Sigmoid colon (tissue), 7 donors: ENCODE measurements around the gene GPR183. TPM values are rescaled to one million over a fixed set of nuclear protein-coding genes. Genes with fewer than 3 reads are reported as not detected.

Experiments
- DNase-seq: peaks from one replicate; pipeline ENCODE4 v3.0.0-alpha.2; 2019
- H3K27ac ChIP-seq, 4 donors: fragments of 200-600 bp; sonication (generic); one replicate each; pipeline ENCODE4 v1.5.1; 2016 to 2019; ENCODE audit warnings: mild to moderate bottlenecking in 1 of 4
- H3K27me3 ChIP-seq, 3 donors: fragments of 200-600 bp; sonication (generic); one replicate each; pipeline ENCODE4 v1.5.1; 2019; ENCODE audit warnings: mild to moderate bottlenecking in 1 of 3
- H3K36me3 ChIP-seq, 4 donors: fragments of 200-600 bp; sonication (generic); one replicate each; pipeline ENCODE4 v1.5.1; 2016 to 2019
- H3K4me1 ChIP-seq, 4 donors: fragments of 200-600 bp; sonication (generic); one replicate each; pipeline ENCODE4 v1.5.1; 2017 to 2019
- H3K4me3 ChIP-seq, 4 donors: fragments of 200-600 bp; sonication (generic); one replicate each; pipeline ENCODE4 v1.5.1; 2017 to 2019; ENCODE audit warnings: mild to moderate bottlenecking in 2 of 4, moderate library complexity in 1 of 4
- H3K9me3 ChIP-seq, 4 donors: fragments of 200-600 bp in 3 of 4; sonication (generic) in 3 of 4; one replicate each; pipeline versions ENCODE4 v1.5.1 to v1.6.1; 2013 to 2019
- EP300 ChIP-seq, 4 donors: sonication (generic); formaldehyde crosslinking; IDR thresholded peaks; one replicate each; pipeline ENCODE4 v1.6.1; 2017; ENCODE audit warnings: antibody characterized with exemption in 4 of 4
- POLR2A ChIP-seq, 2 donors: fragments of 450-650 bp; IDR thresholded peaks; one replicate each; pipeline ENCODE4 v1.6.1; 2016; ENCODE audit warnings: antibody characterized with exemption in 2 of 2, mild to moderate bottlenecking in 2 of 2, moderate library complexity in 2 of 2
- POLR2AphosphoS5 ChIP-seq, 4 donors: sonication (generic); formaldehyde crosslinking; IDR thresholded peaks; one replicate each; pipeline ENCODE4 v1.6.1; 2017; ENCODE audit warnings: antibody characterized with exemption in 4 of 4
- WGBS, 2 donors: extraction: QIAGEN DNeasy Blood & Tissue Kit; methylation state at CpG; one replicate each; pipeline ENCODE4 v1.1.7; 2013; 5-methylcytosine and 5-hydroxymethylcytosine counted together
- intact Hi-C: fragments of 100-400 bp; cut with DNase I; formaldehyde crosslinking; loops from one replicate; pipeline ENCODE4 v1.15.1; 2023
- polyA plus RNA-seq, 3 donors: library from polyadenylated mRNA; stranded (reverse); fragments of 200-250 nt; gene quantifications; one replicate each; pipeline ENCODE4 v1.2.3, GENCODE V29; 2013
- total RNA-seq, 4 donors: library from RNA; depleted of rRNA; stranded (reverse); fragments of >200 nt; gene quantifications; one replicate each; pipeline ENCODE4 v1.1.0, GENCODE V29; 2016
- TF ChIP-seq, protein P1 (sequence below), 4 experiments: fragments of 450-650 bp in 3 of 4; fragments of 200-600 bp in 1 of 4; IDR thresholded peaks; one replicate each; pipeline ENCODE4 v1.5.1; 2016 to 2019; ENCODE audit warnings: antibody characterized with exemption in 4 of 4, mild to moderate bottlenecking in 3 of 4, moderate library complexity in 2 of 4
- donor health status: healthy with polysubstance abuse.
- donor health status: Bipolar disorder and iron deficiency.
- donor health status: healthy.

Gene GPR183
- total and polyA plus RNA-seq, 7 donors: 4.8 to 36.4 (median 30.9) TPM

DNA sequence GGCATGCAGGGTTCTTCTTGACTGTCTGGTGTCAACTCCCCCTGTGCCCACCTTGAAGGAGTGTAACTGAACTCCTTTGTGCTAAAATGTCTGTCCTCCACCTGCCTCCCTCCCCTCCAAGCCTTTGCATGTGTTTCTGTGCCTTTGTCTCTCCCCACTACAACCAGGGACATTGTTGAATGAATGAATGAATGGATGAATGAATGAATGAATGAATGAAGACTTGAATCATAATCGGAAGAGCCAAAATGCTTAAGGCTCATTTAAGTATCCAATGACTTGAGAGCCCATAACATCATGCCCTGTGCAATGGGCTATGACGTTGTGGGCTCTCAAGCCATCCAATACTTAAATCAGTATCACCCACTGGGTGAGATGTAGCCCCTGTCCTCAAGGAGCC is 9.0 kb upstream of the GPR183 start:
- Histone ChIP-seq H3K27me3 (no peaks in the 10 kb centered on the region), H3K9me3 (no peaks in the 10 kb centered on the region), H3K36me3 (peaks cover 0 to 6% (median 0%) of the 10 kb centered on the region in 4 donors), H3K4me3 (no peak overlapping the region), H3K4me1 (peaks cover 0 to 28% (median 11%) of the 10 kb centered on the region in 4 donors), H3K27ac (no peak overlapping the region)
- TF ChIP-seq, protein P1, sequence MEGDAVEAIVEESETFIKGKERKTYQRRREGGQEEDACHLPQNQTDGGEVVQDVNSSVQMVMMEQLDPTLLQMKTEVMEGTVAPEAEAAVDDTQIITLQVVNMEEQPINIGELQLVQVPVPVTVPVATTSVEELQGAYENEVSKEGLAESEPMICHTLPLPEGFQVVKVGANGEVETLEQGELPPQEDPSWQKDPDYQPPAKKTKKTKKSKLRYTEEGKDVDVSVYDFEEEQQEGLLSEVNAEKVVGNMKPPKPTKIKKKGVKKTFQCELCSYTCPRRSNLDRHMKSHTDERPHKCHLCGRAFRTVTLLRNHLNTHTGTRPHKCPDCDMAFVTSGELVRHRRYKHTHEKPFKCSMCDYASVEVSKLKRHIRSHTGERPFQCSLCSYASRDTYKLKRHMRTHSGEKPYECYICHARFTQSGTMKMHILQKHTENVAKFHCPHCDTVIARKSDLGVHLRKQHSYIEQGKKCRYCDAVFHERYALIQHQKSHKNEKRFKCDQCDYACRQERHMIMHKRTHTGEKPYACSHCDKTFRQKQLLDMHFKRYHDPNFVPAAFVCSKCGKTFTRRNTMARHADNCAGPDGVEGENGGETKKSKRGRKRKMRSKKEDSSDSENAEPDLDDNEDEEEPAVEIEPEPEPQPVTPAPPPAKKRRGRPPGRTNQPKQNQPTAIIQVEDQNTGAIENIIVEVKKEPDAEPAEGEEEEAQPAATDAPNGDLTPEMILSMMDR (IDR thresholded peaks at IDR 0.05): no peak
- no peak for TF ChIP-seq POLR2AphosphoS5 (IDR thresholded peaks at IDR 0.05)
- TF ChIP-seq POLR2A (IDR thresholded peaks at IDR 0.05): no peak
- no peak for TF ChIP-seq EP300 (IDR thresholded peaks at IDR 0.05)
- DNase-seq: no peak
- WGBS, 2 donors: 97 to 98% methylated on average over 2 of the region's 2 CpGs
- intact Hi-C loops: no loop called here

DNA sequence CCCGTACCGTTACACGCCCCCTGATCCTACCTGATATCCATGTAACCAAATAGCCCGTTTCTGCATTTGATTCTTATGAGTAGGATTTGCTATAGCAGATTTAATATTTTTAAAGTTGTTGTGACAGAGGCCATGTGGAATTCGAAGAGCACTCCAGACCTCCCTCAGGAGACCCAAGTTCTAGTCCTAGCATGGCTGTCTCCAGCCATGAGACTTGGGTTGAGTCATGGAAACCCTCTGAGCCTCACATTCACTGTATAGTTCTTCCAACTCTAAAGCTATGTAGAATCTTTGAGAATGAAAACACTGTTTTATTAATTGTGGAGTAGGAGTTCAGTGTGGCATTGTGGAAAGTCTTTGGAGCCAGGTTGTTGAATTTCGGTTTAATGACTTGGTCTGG is 8.0 kb upstream of the GPR183 start:
- Histone ChIP-seq H3K36me3 (peaks cover 0 to 6% (median 0%) of the 10 kb centered on the region in 4 donors), H3K4me1 (peaks cover 0 to 31% (median 13%) of the 10 kb centered on the region in 4 donors), H3K27ac (peak overlapping the region in 1 of 4 donors; percentile 15), H3K9me3 (no peaks in the 10 kb centered on the region), H3K27me3 (no peaks in the 10 kb centered on the region), H3K4me3 (no peak overlapping the region)
- TF ChIP-seq POLR2AphosphoS5 (IDR thresholded peaks at IDR 0.05): no peak
- no peak for TF ChIP-seq EP300 (IDR thresholded peaks at IDR 0.05)
- TF ChIP-seq, protein P1 (IDR thresholded peaks at IDR 0.05): no peak
- no peak for TF ChIP-seq POLR2A (IDR thresholded peaks at IDR 0.05)
- 87 to 92% methylated on average over 6 of the region's 6 CpGs for WGBS, 2 donors
- DNase-seq: no peak
- intact Hi-C loops: no loop called here

DNA sequence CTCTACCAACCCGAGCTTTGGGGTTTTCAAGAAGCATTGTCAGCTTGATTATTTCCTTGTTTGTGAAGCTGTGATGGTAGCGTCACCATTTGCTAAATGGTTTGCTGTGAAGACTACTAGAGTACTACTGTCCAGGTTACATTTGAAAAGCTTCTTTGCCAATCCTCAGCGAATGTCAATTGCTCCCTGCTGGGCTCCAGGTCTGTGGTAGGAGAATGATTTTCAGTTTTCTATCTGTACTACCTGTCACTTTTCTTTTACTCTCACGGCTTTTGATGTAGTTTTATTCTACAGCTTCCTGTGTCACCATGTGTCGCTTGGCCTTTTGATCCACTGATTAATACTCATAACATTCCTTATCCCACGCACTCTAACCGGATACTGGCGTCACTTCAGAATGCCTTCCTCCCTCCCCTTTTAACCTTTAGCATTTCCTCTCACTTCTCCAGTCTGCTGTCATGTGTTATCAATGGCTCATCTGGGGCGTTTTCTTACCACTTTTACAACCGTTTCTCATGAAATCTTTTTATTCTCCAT is 7.5 kb upstream of the GPR183 start:
- 64 to 80% methylated on average over 10 of the region's 10 CpGs for WGBS, 2 donors
- intact Hi-C loops: no loop called here
- TF ChIP-seq POLR2AphosphoS5 (IDR thresholded peaks at IDR 0.05) (no peak), EP300 (IDR thresholded peaks at IDR 0.05) (no peak), POLR2A (IDR thresholded peaks at IDR 0.05) (no peak)
- TF ChIP-seq, protein P1 (IDR thresholded peaks at IDR 0.05): no peak
- Histone ChIP-seq H3K4me3 (no peak overlapping the region), H3K36me3 (peaks cover 0 to 6% (median 0%) of the 10 kb centered on the region in 4 donors), H3K27me3 (no peaks in the 10 kb centered on the region), H3K4me1 (peaks cover 0 to 31% (median 15%) of the 10 kb centered on the region in 4 donors), H3K9me3 (no peaks in the 10 kb centered on the region), H3K27ac (peak overlapping the region in 1 of 4 donors; percentile 15)
- DNase-seq: no peak

DNA sequence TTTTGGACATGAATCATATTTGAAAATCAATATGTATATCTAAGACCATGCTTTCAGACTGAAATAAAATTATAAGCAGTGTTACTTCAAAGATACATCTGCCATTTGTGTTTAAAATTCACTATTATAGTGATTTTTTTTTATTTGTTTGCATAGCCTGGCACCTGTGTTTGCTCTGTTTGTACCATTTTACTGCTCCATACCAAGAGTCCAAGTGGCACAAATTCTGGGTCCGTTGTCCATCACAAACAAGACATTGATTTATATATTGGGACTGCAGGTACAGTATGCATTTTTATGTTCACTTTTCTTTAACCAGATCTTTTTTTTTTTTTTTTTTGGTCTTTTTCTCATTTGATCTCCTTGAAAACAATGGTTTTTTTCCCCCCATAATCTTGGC is 6.7 kb upstream of the GPR183 start:
- peak overlapping the region in 2 of 4 donors; percentile 57 to 83 for H3K27ac ChIP-seq
- intact Hi-C loops: no loop called here
- peaks cover 0 to 6% (median 0%) of the 10 kb centered on the region in 4 donors for H3K36me3 ChIP-seq
- no peaks in the 10 kb centered on the region for H3K27me3 ChIP-seq
- no peaks in the 10 kb centered on the region for H3K9me3 ChIP-seq
- DNase-seq: no peak
- WGBS, 2 donors: 16 to 62% methylated on average over 1 of the region's 1 CpG
- no peak overlapping the region for H3K4me3 ChIP-seq
- H3K4me1 ChIP-seq: peaks cover 0 to 31% (median 17%) of the 10 kb centered on the region in 4 donors
- TF ChIP-seq EP300 (IDR thresholded peaks at IDR 0.05): no peak
- no peak for TF ChIP-seq POLR2A (IDR thresholded peaks at IDR 0.05)
- no peak for TF ChIP-seq POLR2AphosphoS5 (IDR thresholded peaks at IDR 0.05)
- TF ChIP-seq, protein P1 (IDR thresholded peaks at IDR 0.05): no peak

GRCh38 chr13:99313501-99313900 is 6.3 kb upstream of the GPR183 start:
- TF ChIP-seq POLR2AphosphoS5 (IDR thresholded peaks at IDR 0.05): no peak
- no peak for TF ChIP-seq POLR2A (IDR thresholded peaks at IDR 0.05)
- TF ChIP-seq EP300 (IDR thresholded peaks at IDR 0.05): no peak
- TF ChIP-seq, protein P1 (IDR thresholded peaks at IDR 0.05): no peak
- Histone ChIP-seq H3K27ac (peak overlapping the region in 3 of 4 donors; percentile 56 to 83 (median 57)), H3K9me3 (no peaks in the 10 kb centered on the region), H3K4me1 (peaks cover 0 to 36% (median 20%) of the 10 kb centered on the region in 4 donors), H3K27me3 (no peaks in the 10 kb centered on the region), H3K4me3 (no peak overlapping the region), H3K36me3 (peaks cover 0 to 6% (median 0%) of the 10 kb centered on the region in 4 donors)
- no peak for DNase-seq
- intact Hi-C loops: no loop called here
- 71 to 76% methylated on average over 3 of the region's 3 CpGs for WGBS, 2 donors
